Measurements from ENCODE around the gene PAOX. TPM values are rescaled to one million over a fixed set of nuclear protein-coding genes. Genes with fewer than 3 reads are reported as not detected.

PAOX gene
- total and polyA plus RNA-seq, 2 of the 13 experiments (the other 11 are each of a cell fraction or from before 2014, with no cell fraction given), result 0.49 to 0.77 TPM

GRCh38 chr10:133329491-133330202 lies 49.4 kb upstream of the PAOX start (continued):
- TF ChIP-seq TFDP1 (CRISPR knock-in tag; IDR thresholded peaks at IDR 0.05; ENCODE audit: borderline replicate concordance) (peak; percentile 32; the same call in 1 of the 2 replicates), ZFP82 (CRISPR knock-in tag; IDR thresholded peaks at IDR 0.05; ENCODE audit: borderline replicate concordance) (no peak), UBTF (CRISPR knock-in tag; IDR thresholded peaks at IDR 0.05) (peak; percentile 66), ZNF619 (CRISPR knock-in tag; IDR thresholded peaks at IDR 0.05) (no peak), TFDP2 (CRISPR knock-in tag; IDR thresholded peaks at IDR 0.05) (peak; percentile 44; the same call in 1 of the 2 replicates), SAP130 (CRISPR knock-in tag; IDR thresholded peaks at IDR 0.05; ENCODE audit: low read depth) (peak; percentile 33; the same call in 1 of the 2 replicates), CBX1 (IDR thresholded peaks at IDR 0.05; ENCODE audit: low read depth) (no peak), PRPF4 (IDR thresholded peaks at IDR 0.05; ENCODE audit: low read depth, low read length, poor library complexity, severe bottlenecking) (no peak)
- TF ChIP-seq, protein P1, sequence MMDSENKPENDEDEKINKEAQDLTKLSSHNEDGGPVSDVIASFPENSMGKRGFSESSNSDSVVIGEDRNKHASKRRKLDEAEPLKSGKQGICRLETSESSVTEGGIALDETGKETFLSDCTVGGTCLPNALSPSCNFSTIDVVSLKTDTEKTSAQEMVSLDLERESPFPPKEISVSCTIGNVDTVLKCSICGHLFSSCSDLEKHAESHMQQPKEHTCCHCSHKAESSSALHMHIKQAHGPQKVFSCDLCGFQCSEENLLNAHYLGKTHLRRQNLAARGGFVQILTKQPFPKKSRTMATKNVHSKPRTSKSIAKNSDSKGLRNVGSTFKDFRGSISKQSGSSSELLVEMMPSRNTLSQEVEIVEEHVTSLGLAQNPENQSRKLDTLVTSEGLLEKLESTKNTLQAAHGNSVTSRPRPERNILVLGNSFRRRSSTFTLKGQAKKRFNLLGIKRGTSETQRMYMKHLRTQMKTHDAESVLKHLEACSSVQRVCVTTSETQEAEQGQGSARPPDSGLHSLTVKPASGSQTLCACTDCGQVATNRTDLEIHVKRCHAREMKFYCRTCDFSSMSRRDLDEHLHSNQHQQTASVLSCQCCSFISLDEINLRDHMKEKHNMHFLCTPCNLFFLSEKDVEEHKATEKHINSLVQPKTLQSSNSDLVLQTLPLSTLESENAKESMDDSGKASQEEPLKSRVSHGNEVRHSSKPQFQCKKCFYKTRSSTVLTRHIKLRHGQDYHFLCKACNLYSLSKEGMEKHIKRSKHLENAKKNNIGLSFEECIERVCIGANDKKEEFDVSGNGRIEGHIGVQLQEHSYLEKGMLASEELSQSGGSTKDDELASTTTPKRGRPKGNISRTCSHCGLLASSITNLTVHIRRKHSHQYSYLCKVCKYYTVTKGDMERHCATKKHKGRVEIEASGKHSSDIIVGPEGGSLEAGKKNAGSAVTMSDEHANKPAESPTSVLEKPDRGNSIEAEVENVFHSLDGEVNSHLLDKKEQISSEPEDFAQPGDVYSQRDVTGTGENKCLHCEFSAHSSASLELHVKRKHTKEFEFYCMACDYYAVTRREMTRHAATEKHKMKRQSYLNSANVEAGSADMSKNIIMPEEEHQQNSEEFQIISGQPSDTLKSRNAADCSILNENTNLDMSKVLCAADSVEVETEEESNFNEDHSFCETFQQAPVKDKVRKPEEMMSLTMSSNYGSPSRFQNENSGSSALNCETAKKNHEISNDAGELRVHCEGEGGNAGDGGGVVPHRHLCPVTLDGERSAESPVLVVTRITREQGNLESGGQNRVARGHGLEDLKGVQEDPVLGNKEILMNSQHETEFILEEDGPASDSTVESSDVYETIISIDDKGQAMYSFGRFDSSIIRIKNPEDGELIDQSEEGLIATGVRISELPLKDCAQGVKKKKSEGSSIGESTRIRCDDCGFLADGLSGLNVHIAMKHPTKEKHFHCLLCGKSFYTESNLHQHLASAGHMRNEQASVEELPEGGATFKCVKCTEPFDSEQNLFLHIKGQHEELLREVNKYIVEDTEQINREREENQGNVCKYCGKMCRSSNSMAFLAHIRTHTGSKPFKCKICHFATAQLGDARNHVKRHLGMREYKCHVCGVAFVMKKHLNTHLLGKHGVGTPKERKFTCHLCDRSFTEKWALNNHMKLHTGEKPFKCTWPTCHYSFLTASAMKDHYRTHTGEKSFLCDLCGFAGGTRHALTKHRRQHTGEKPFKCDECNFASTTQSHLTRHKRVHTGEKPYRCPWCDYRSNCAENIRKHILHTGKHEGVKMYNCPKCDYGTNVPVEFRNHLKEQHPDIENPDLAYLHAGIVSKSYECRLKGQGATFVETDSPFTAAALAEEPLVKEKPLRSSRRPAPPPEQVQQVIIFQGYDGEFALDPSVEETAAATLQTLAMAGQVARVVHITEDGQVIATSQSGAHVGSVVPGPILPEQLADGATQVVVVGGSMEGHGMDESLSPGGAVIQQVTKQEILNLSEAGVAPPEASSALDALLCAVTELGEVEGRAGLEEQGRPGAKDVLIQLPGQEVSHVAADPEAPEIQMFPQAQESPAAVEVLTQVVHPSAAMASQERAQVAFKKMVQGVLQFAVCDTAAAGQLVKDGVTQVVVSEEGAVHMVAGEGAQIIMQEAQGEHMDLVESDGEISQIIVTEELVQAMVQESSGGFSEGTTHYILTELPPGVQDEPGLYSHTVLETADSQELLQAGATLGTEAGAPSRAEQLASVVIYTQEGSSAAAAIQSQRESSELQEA (CRISPR knock-in tag; IDR thresholded peaks at IDR 0.05; ENCODE audit: not compliant biosample characterization), result no peak
- TF ChIP-seq, protein P2, sequence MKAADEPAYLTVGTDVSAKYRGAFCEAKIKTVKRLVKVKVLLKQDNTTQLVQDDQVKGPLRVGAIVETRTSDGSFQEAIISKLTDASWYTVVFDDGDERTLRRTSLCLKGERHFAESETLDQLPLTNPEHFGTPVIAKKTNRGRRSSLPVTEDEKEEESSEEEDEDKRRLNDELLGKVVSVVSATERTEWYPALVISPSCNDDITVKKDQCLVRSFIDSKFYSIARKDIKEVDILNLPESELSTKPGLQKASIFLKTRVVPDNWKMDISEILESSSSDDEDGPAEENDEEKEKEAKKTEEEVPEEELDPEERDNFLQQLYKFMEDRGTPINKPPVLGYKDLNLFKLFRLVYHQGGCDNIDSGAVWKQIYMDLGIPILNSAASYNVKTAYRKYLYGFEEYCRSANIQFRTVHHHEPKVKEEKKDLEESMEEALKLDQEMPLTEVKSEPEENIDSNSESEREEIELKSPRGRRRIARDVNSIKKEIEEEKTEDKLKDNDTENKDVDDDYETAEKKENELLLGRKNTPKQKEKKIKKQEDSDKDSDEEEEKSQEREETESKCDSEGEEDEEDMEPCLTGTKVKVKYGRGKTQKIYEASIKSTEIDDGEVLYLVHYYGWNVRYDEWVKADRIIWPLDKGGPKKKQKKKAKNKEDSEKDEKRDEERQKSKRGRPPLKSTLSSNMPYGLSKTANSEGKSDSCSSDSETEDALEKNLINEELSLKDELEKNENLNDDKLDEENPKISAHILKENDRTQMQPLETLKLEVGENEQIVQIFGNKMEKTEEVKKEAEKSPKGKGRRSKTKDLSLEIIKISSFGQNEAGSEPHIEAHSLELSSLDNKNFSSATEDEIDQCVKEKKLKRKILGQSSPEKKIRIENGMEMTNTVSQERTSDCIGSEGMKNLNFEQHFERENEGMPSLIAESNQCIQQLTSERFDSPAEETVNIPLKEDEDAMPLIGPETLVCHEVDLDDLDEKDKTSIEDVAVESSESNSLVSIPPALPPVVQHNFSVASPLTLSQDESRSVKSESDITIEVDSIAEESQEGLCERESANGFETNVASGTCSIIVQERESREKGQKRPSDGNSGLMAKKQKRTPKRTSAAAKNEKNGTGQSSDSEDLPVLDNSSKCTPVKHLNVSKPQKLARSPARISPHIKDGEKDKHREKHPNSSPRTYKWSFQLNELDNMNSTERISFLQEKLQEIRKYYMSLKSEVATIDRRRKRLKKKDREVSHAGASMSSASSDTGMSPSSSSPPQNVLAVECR (CRISPR knock-in tag; IDR thresholded peaks at IDR 0.05; ENCODE audit: borderline replicate concordance), result no peak; the same call in 1 of the 2 replicates

Data from HepG2 (cell line).